HG03457 (cell line): ENCODE results near the gene OCLN.
A peak's percentile ranks its signal among the peaks of the same experiment; 100 is the strongest.
"Not testable (repeated sequence)": the region's sequence is repeated elsewhere in the genome, so short reads cannot be mapped to it uniquely, and the experiment has no call there.

ENCODE experiments used
- ATAC-seq: cut with Tn5 transposase; IDR thresholded peaks from one replicate; pipeline ENCODE4 v1.9.1; 2021; ENCODE audit warnings: moderate number of reproducible peaks; ENCODE audit not compliant: unreplicated experiment

The OCLN gene

GRCh38 chr5:69527128-69527770 lies 34.7 kb downstream of the OCLN start:
- no peak for ATAC-seq

GRCh38 chr5:69528035-69528434 lies 35.4 kb downstream of the OCLN start:
- ATAC-seq: no peak

GRCh38 chr5:69528609-69529008 lies 36.0 kb downstream of the OCLN start:
- no peak for ATAC-seq

- ATAC-seq: no peak
Observed at GRCh38 chr5:69530561-69531405, 38.2 kb downstream of the OCLN start.

- no peak for ATAC-seq
Observed at GRCh38 chr5:69531406-69531801, 38.8 kb downstream of the OCLN start.

- ATAC-seq: not testable (repeated sequence)
Observed at GRCh38 chr5:69537911-69538310, 45.3 kb downstream of the OCLN start.

GRCh38 chr5:69538735-69539134 lies 46.1 kb downstream of the OCLN start:
- ATAC-seq: not testable (repeated sequence)

GRCh38 chr5:69541347-69541746 lies 48.8 kb downstream of the OCLN start:
- not testable (repeated sequence) for ATAC-seq

GRCh38 chr5:69542838-69543618 lies 50.4 kb downstream of the OCLN start:
- not testable (repeated sequence) for ATAC-seq

GRCh38 chr5:69544602-69545001 lies 52.0 kb downstream of the OCLN start:
- ATAC-seq: not testable (repeated sequence)

- peak; percentile 95 for ATAC-seq
Observed at GRCh38 chr5:69559908-69560330, 67.3 kb downstream of the OCLN start, which contains the start of gene GTF2H2C. TSS of gene GTF2H2C (plus strand) at chr5:69560191. CDS start at chr5:69565133, 4,942 bp downstream.

- not testable (repeated sequence) for ATAC-seq
Observed at GRCh38 chr5:69560587-69561431, 68.2 kb downstream of the OCLN start.

GRCh38 chr5:69566172-69566571 lies 73.6 kb downstream of the OCLN start:
- ATAC-seq: not testable (repeated sequence)

GRCh38 chr5:69568072-69568471 lies 75.5 kb downstream of the OCLN start:
- ATAC-seq: not testable (repeated sequence)

GRCh38 chr5:69583356-69583755 lies 90.8 kb downstream of the OCLN start:
- not testable (repeated sequence) for ATAC-seq

- not testable (repeated sequence) for ATAC-seq
Observed at GRCh38 chr5:69596114-69596840, 103.7 kb downstream of the OCLN start.

GRCh38 chr5:69601947-69602346 lies 109.4 kb downstream of the OCLN start:
- ATAC-seq: not testable (repeated sequence)

GRCh38 chr5:69606839-69607238 lies 114.2 kb downstream of the OCLN start:
- ATAC-seq: not testable (repeated sequence)
